ENCODE measurements around the gene EYA2.

DNA sequence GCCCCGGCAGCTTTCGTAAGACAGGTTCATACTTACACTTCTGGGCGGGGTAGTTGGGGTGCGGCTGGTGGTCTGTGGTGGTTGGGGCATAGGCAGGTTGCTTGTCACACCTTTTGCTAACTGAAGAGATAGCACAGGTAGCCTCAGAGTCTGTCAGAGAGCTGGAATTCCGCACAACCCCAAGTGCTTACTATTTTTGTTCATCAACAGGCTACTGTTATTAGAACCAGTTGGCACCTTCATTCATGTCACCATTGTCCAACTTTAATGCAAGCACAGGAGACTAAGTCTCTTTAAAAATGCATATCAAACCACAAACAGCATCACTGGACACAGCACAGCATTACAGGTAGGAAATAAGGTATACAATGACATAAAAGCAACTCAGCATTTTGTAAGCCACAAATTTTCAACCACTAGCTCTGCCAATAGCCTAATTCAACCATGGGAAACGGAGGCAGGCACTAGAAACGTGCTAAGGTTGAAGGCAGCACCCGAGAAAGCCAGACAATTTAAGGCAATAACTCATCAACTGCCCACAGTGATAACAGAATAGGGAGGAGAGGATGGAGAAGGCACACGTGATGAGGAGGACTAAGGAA, 318.1 kb downstream of the EYA2 start:
- no peak for TF ChIP-seq SUZ12 (IDR thresholded peaks at IDR 0.05; ENCODE audit: extremely low read depth, insufficient read depth, insufficient read length)
- no peak for TF ChIP-seq ZNF274 (IDR thresholded peaks at IDR 0.05; ENCODE audit: low read depth, low read length)
- no peak for TF ChIP-seq YY1 (IDR thresholded peaks at IDR 0.05; ENCODE audit: insufficient read depth, insufficient read length)
